NCI-H2227 (cell line): ENCODE results near the gene CD2BP2.

Source experiments
- DNase-seq: peaks from one replicate; lab custom pipeline; 2025; ENCODE audit not compliant: unreplicated experiment; lab: John Stamatoyannopoulos, UW

The CD2BP2 gene

GRCh38 chr16:30361180-30361579 is 6.1 kb upstream of the CD2BP2 start:
- DNase-seq: no peak

GRCh38 chr16:30359871-30360170 is 4.7 kb upstream of the CD2BP2 start:
- no peak for DNase-seq

- DNase-seq: no peak
Observed at GRCh38 chr16:30358990-30359870, 4.1 kb upstream of the CD2BP2 start.

- DNase-seq: no peak
Observed at GRCh38 chr16:30358577-30358936, 3.4 kb upstream of the CD2BP2 start.

- DNase-seq: no peak
Observed at GRCh38 chr16:30357715-30358576, 2.8 kb upstream of the CD2BP2 start.

- DNase-seq: no peak
Observed at GRCh38 chr16:30357085-30357714, 2.1 kb upstream of the CD2BP2 start.

GRCh38 chr16:30356401-30357084 is 1.4 kb upstream of the CD2BP2 start:
- no peak for DNase-seq

- no peak for DNase-seq
Observed at GRCh38 chr16:30355954-30356308, 823 bp upstream of the CD2BP2 start.

- no peak for DNase-seq
Observed at GRCh38 chr16:30354423-30355143, 525 bp downstream of the CD2BP2 start.

- DNase-seq: no peak
Observed at GRCh38 chr16:30353438-30354129, 1.5 kb downstream of the CD2BP2 start.

GRCh38 chr16:30352488-30353401 is 2.4 kb downstream of the CD2BP2 start:
- DNase-seq: no peak

- no peak for DNase-seq
Observed at GRCh38 chr16:30351586-30352419, 3.3 kb downstream of the CD2BP2 start.

GRCh38 chr16:30351001-30351441 is 4.1 kb downstream of the CD2BP2 start:
- no peak for DNase-seq

GRCh38 chr16:30350134-30350871 is 4.8 kb downstream of the CD2BP2 start:
- DNase-seq: no peak

GRCh38 chr16:30349675-30350074 is 5.4 kb downstream of the CD2BP2 start:
- DNase-seq: no peak

- DNase-seq: no peak
Observed at GRCh38 chr16:30348929-30349328, 6.2 kb downstream of the CD2BP2 start.

- no peak for DNase-seq
Observed at GRCh38 chr16:30348113-30348512, 7.0 kb downstream of the CD2BP2 start.
